Muscle layer of duodenum (tissue), 2 donors: ENCODE data around the gene SRD5A3.

Experiments
- H3K27ac ChIP-seq: one replicate; pipeline ENCODE4 v1.7.0; 2013; ENCODE audit warnings: mild to moderate bottlenecking, low read length
- H3K27me3 ChIP-seq: one replicate; pipeline ENCODE4 v1.7.0; 2013; ENCODE audit warnings: low read depth, mild to moderate bottlenecking, control low read depth, low read length
- H3K36me3 ChIP-seq, 2 donors: one replicate each; pipeline ENCODE4 v1.7.0; 2013; ENCODE audit warnings: low read length in 2 of 2, control low read depth in 1 of 2, mild to moderate bottlenecking in 1 of 2; ENCODE audit not compliant: insufficient read depth in 2 of 2, control insufficient read depth in 1 of 2
- H3K4me1 ChIP-seq, 2 donors: one replicate each; pipeline ENCODE4 v1.7.0; 2013; ENCODE audit warnings: low read length in 2 of 2, mild to moderate bottlenecking in 2 of 2, control low read depth in 1 of 2, moderate library complexity in 1 of 2; ENCODE audit not compliant: insufficient read depth in 2 of 2, control insufficient read depth in 1 of 2
- H3K4me3 ChIP-seq, 2 donors: one replicate each; pipeline ENCODE4 v1.7.0; 2013; ENCODE audit warnings: low read length in 2 of 2, low read depth in 1 of 2, mild to moderate bottlenecking in 1 of 2
- H3K9me3 ChIP-seq, 2 donors: one replicate each; pipeline ENCODE4 v1.7.0; 2013; ENCODE audit warnings: low read length in 2 of 2, control low read depth in 1 of 2, mild to moderate bottlenecking in 1 of 2; ENCODE audit not compliant: control insufficient read depth in 1 of 2
- donor health status: healthy.

The SRD5A3 gene

GRCh38 chr4:55410431-55410830 is 64.4 kb downstream of the SRD5A3 start:
- H3K4me3 ChIP-seq = no peak overlapping the region
- no peaks in the 10 kb centered on the region for H3K27me3 ChIP-seq
- peaks cover 3 to 4% of the 10 kb centered on the region in 2 donors for H3K4me1 ChIP-seq
- H3K27ac ChIP-seq = no peak overlapping the region
- H3K36me3 ChIP-seq = peaks cover 6 to 12% of the 10 kb centered on the region in 2 donors
- no peaks in the 10 kb centered on the region for H3K9me3 ChIP-seq

GRCh38 chr4:55411621-55412020 is 65.6 kb downstream of the SRD5A3 start:
- peaks cover 3 to 4% of the 10 kb centered on the region in 2 donors for H3K4me1 ChIP-seq
- H3K9me3 ChIP-seq = no peaks in the 10 kb centered on the region
- H3K36me3 ChIP-seq = peaks cover 9 to 10% of the 10 kb centered on the region in 2 donors
- H3K4me3 ChIP-seq = no peak overlapping the region
- H3K27me3 ChIP-seq = no peaks in the 10 kb centered on the region
- no peak overlapping the region for H3K27ac ChIP-seq

GRCh38 chr4:55416176-55416575 is 70.1 kb downstream of the SRD5A3 start:
- Histone ChIP-seq H3K27me3 (no peaks in the 10 kb centered on the region), H3K36me3 (peaks cover 37 to 40% of the 10 kb centered on the region in 2 donors), H3K27ac (no peak overlapping the region), H3K4me3 (no peak overlapping the region), H3K9me3 (no peaks in the 10 kb centered on the region), H3K4me1 (no peaks in the 10 kb centered on the region)
